Measurements from ENCODE around the gene ZNF407. TPM values are rescaled to one million over a fixed set of nuclear protein-coding genes. Genes with fewer than 3 reads are reported as not detected.

Gene ZNF407
- total and polyA plus RNA-seq, 2 experiments from 2014 or later: 2.1 to 10.4 TPM

GRCh38 chr18:74626049-74626874, 28.6 kb downstream of the ZNF407 start (continued):
- no peak for TF ChIP-seq ZNF462 (CRISPR knock-in tag; IDR thresholded peaks at IDR 0.05)
- no peak for TF ChIP-seq EZH2phosphoT487 (IDR thresholded peaks at IDR 0.05; ENCODE audit: unreplicated experiment)
- no peak for TF ChIP-seq CREB1 (CRISPR knock-in tag; IDR thresholded peaks at IDR 0.05; ENCODE audit: low read depth)
- no peak for TF ChIP-seq JUNB (IDR thresholded peaks at IDR 0.05; ENCODE audit: unreplicated experiment)

- Histone ChIP-seq H3K4me3 (no peak overlapping the region), H3K36me3 (ENCODE audit: insufficient read depth) (no peaks in the 10 kb centered on the region), H3K27me3 (ENCODE audit: insufficient read depth) (no peaks in the 10 kb centered on the region), H4K20me1 (replicated peaks; ENCODE audit: insufficient read depth) (no peaks in the 10 kb centered on the region), H3K27ac (ENCODE audit: low read depth) (no peak overlapping the region), H3K4me2 (no peak overlapping the region), H2AFZ (no peak overlapping the region), H3F3A (replicated peaks; ENCODE audit: low read depth) (no peaks in the 10 kb centered on the region), H3K4me1 (ENCODE audit: insufficient read depth) (peaks cover 5% of the 10 kb centered on the region; the same call in 1 of the 2 replicates), H3K79me2 (replicated peaks; ENCODE audit: insufficient read depth) (peaks cover 11% of the 10 kb centered on the region), H3K9me2 (ENCODE audit: insufficient read depth) (no peaks in the 10 kb centered on the region)
- Mint-ChIP-seq H3K4me3 (no peak overlapping the region), H3K27ac (no peak overlapping the region), H3K9me3 (no peaks in the 10 kb centered on the region), H3K36me3 (ENCODE audit: low read depth) (no peaks in the 10 kb centered on the region), H3K27me3 (ENCODE audit: insufficient read depth, low read depth, poor library complexity) (no peaks in the 10 kb centered on the region), H3K4me1 (peaks cover 14% of the 10 kb centered on the region)
- ATAC-seq (no peak), DNase-seq (ENCODE audit: low spot score) (no peak)
- TF ChIP-seq CREB1 (CRISPR knock-in tag; IDR thresholded peaks at IDR 0.05; ENCODE audit: low read depth): no peak
- TF ChIP-seq POLR2AphosphoS5 (IDR thresholded peaks at IDR 0.05; ENCODE audit: low read depth): no peak
- TF ChIP-seq ZNF462 (CRISPR knock-in tag; IDR thresholded peaks at IDR 0.05): no peak
- no peak for TF ChIP-seq ETS1 (IDR thresholded peaks at IDR 0.05)
Observed at GRCh38 chr18:74630804-74631203, 33.1 kb downstream of the ZNF407 start.
